ENCODE results near the gene LRRC18.

DNA sequence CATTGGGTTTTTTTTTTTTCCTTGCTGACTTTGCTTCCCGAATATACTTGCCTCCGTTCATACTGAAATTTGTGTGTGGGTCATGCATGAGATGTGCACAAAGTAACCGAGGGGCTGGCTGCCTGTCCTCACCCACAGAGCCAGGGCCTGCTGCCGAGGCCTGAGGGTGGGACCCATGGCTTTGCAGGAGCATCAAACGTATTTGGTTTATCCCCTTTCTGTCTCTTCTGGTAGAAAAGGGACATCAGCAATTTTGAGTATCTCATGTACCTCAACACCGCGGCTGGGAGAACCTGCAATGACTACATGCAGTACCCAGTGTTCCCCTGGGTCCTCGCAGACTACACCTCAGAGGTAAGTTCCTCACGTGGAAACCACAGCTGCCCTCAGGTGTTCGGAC is 3.5 kb upstream of the LRRC18 start:
- TF ChIP-seq POLR2A (IDR thresholded peaks at IDR 0.05; ENCODE audit: low read depth, low read length) (no peak), TAF1 (IDR thresholded peaks at IDR 0.05; ENCODE audit: low read depth, low read length) (no peak), POLR2AphosphoS5 (IDR thresholded peaks at IDR 0.05; ENCODE audit: low read depth, low read length) (no peak), SPI1 (IDR thresholded peaks at IDR 0.05; ENCODE audit: low read depth, low read length) (no peak), PAX5 (IDR thresholded peaks at IDR 0.05; ENCODE audit: insufficient read depth, low read length, severe bottlenecking) (no peak)

Data from GM12891 (cell line).